Measurements from ENCODE around the gene OR9K2.
"Not testable (repeated sequence)": the region's sequence is repeated elsewhere in the genome, so short reads cannot be mapped to it uniquely, and the experiment has no call there.

Gene OR9K2, protein sequence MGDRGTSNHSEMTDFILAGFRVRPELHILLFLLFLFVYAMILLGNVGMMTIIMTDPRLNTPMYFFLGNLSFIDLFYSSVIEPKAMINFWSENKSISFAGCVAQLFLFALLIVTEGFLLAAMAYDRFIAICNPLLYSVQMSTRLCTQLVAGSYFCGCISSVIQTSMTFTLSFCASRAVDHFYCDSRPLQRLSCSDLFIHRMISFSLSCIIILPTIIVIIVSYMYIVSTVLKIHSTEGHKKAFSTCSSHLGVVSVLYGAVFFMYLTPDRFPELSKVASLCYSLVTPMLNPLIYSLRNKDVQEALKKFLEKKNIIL

GRCh38 chr12:55126106-55126505 lies at the start of gene OR9K2:
Gene OR9K2, plus strand, starts transcription at chr12:55126406. Its CDS starts 3,429 bp downstream, at chr12:55129835.
- no peak for DNase-seq

- no peak for DNase-seq
Observed at GRCh38 chr12:55092579-55092978, 33.6 kb upstream of the OR9K2 start.

DNA sequence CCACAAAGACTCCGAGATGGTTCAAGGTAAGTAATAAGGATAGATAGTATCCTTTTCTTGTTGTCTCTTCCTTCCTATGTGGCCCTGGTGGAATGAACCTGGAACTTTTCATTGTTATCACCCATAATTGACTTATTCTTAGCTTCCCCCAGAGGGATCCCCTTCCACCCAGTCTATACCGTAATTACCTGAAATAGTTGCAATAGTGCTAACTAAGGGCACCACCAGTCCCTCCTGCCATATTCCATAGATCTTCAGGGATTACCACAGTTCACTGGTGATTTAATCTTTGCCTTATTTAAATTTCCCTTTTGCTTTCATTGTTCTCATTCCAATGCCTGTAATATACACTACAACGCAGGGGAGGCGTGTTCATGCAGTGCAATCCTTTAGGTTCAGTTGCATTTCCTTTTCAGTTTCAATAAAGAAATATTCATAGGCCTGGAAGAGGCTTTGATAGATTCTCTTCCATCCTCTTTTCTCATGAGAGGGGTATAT lies 13.8 kb upstream of the OR9K2 start:
- DNase-seq: no peak

DNA sequence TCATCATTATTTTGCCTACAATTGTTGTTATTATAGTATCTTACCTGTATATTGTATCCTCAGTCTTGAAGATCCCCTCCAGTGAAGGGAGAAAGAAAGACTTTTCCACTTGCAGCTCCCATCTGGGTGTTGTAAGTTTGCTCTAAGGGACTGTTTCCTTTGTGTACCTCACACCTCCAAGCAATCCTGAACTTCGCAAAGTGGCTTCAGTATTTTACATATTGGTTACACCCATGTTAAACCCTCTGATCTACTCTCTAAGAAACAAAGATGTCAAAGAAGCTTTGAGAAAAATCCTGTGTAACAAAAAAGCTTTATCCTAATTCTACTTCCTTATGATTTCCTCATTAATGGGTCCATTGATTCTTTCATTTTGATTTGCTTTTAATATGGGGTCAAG lies 10.1 kb upstream of the OR9K2 start:
- no peak for DNase-seq

- DNase-seq: no peak
Observed at GRCh38 chr12:55132816-55133215, 6.6 kb downstream of the OR9K2 start.

DNA sequence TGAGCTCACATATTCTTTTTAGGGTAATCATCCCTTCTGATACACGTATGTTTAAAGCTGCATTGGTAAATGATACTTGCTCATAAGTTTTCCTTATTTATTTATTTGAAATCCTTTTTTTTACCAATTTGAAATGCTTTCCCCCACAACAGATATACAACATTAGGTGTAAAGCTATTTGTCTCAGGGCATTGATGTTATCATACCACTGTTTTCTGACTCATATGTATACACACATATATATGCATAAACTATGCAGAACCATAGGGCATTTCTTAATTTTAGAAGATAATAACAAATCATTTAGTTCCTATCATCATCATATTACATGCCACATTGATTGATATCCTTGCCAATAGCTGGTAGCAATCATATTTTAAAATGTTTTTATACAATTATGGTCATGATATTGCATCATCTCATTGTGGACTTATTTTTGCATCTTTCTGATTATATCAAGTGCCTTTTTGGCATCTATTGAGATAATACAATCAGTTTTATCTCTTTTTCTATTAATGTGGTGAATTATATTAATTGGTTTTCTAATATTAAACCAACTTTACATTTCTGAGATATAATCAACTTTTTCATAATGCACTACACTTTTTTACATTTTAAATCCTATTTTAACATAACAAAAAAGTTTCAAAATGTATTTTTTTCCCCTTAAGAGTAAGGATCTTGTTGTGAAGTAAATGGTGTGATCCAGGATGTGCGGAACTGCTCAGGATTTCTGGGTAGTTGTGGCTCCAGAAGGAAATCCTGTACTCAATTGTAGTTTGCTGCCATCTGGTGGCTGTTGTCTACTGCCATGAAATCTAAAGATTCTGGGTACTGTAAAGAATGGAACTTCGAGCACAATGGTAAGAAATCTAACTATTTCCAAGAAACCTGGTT lies 16.7 kb downstream of the OR9K2 start:
- DNase-seq: peak; percentile 55

- no peak for DNase-seq
Observed at GRCh38 chr12:55143566-55143870, 17.3 kb downstream of the OR9K2 start.

GRCh38 chr12:55167010-55167640 lies 40.9 kb downstream of the OR9K2 start:
- DNase-seq: not testable (repeated sequence)

DNA sequence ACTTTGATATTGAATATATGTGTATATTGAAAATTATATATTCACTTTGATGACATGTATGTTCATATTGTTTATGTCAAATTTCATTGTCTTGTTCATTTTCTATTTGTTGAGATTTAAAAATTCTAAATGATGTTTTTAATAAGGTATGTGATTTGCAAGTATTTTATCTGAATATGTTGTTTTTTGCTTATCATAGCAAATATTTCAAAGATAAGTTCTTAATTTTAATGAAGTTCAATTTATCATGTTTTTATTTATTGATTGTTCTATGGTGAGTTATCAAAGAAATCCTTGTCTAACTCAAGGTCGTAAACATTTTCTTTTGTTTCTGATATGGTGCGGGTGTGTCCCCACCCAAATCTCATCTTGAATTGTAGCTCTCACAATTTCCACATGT lies 45.2 kb downstream of the OR9K2 start:
- no peak for DNase-seq

DNA sequence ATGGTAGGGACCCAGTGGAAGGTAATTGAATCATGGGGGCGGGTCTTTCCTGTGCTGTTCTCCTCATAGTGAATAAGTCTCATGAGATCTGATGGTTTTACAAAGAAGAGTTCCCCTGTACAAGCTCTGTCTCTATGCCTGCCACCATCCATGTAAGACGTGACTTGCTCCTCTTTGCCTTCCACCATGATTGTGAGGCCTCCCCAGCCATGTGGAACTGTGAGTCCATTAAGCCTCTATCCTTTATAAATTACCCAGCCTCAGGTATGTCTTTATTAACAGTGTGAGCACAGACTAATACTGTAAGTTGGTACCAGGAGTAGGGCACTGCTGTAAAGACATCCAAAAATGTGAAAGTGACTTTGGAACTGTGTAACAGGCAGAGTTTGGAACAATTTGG lies 45.6 kb downstream of the OR9K2 start:
- DNase-seq: not testable (repeated sequence)

- no peak for DNase-seq
Observed at GRCh38 chr12:55172686-55173085, 46.5 kb downstream of the OR9K2 start.

GRCh38 chr12:55173456-55173855 lies 47.2 kb downstream of the OR9K2 start:
- no peak for DNase-seq
